SH-SY5Y (cell line): ENCODE measurements around the gene ATE1.

Source experiments
- GATA2 ChIP-seq: IDR thresholded peaks from 2 replicates; pipeline ENCODE4 v1.6.1; 2011; ENCODE audit warnings: mild to moderate bottlenecking, low read depth, low read length
- GATA3 ChIP-seq: IDR thresholded peaks from 2 replicates; pipeline ENCODE4 v1.6.1; 2011; ENCODE audit warnings: low read depth, mild to moderate bottlenecking, low read length, moderate library complexity

GRCh38 chr10:121694966-121695643, 232.7 kb downstream of the ATE1 start:
- peak; percentile 95 for TF ChIP-seq GATA3
- peak; percentile 99 for TF ChIP-seq GATA2
